Endothelial cell (in vitro differentiated cells): ENCODE measurements around the gene CAMSAP1. TPM values are rescaled to one million over a fixed set of nuclear protein-coding genes. Genes with fewer than 3 reads are reported as not detected.

Experiments used
- DNase-seq: peaks from one replicate; pipeline ENCODE4 v3.0.0; 2021; ENCODE audit warnings: low spot score
- H3K27ac Mint-ChIP-seq: one replicate; pipeline ENCODE4 v1.8.0; 2021; ENCODE audit warnings: mixed read lengths, inconsistent platforms; ENCODE audit not compliant: unreplicated experiment
- H3K27me3 Mint-ChIP-seq: one replicate; pipeline ENCODE4 v1.8.0; 2021; ENCODE audit warnings: mild to moderate bottlenecking, moderate library complexity, mixed read lengths, inconsistent platforms; ENCODE audit not compliant: unreplicated experiment
- H3K36me3 Mint-ChIP-seq: one replicate; pipeline ENCODE4 v1.8.0; 2021; ENCODE audit warnings: mild to moderate bottlenecking, low read depth, mixed read lengths, inconsistent platforms; ENCODE audit not compliant: unreplicated experiment
- H3K4me1 Mint-ChIP-seq: one replicate; pipeline ENCODE4 v1.8.0; 2021; ENCODE audit warnings: mild to moderate bottlenecking, mixed read lengths, inconsistent platforms; ENCODE audit not compliant: unreplicated experiment
- H3K4me3 Mint-ChIP-seq: one replicate; pipeline ENCODE4 v1.8.0; 2021; ENCODE audit warnings: mild to moderate bottlenecking, mixed read lengths, inconsistent platforms; ENCODE audit not compliant: unreplicated experiment
- H3K9me3 Mint-ChIP-seq: one replicate; pipeline ENCODE4 v1.8.0; 2021; ENCODE audit warnings: mixed read lengths, inconsistent platforms; ENCODE audit not compliant: unreplicated experiment
- total RNA-seq: library from RNA; stranded (reverse); fragmentation: NEBNext Ultra II Directional; extraction: Animal tissue kit (Norgen Biotek cat#: 25700); gene quantifications from one replicate; pipeline ENCODE4 v1.2.1, GENCODE V29; 2021; ENCODE audit not compliant: unreplicated experiment
- TF ChIP-seq, protein P1 (sequence below): fragments of 200-600 bp; sonication (generic); IDR thresholded peaks from one replicate; pipeline ENCODE4 v1.5.0; 2021; ENCODE audit warnings: antibody characterized with exemption; ENCODE audit not compliant: unreplicated experiment

The CAMSAP1 gene
- total RNA-seq, 1 donor from 2014 or later, result 44.7 TPM

DNA sequence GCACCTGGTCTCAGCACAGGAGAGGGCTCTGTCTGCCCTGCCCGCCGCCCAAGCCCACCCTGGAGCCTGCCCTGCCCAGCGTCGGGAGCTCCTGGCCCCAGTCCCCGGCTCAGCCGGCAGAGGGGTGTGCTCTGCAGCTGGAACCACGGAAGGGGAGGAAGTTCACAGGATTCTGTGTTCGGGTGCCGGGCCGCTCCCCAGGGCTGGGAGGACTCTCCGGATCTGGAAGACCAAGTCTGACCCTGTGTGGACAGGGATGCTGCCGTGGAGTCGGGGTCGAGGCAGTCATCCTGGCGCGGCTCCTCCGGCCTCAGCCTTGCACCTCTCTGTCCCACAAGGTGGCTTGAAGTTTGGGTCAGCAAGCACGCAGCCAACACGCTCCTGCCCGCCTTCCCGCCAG is 126.7 kb downstream of the CAMSAP1 start:
- H3K36me3 Mint-ChIP-seq, result no peaks in the 10 kb centered on the region
- TF ChIP-seq, protein P1, sequence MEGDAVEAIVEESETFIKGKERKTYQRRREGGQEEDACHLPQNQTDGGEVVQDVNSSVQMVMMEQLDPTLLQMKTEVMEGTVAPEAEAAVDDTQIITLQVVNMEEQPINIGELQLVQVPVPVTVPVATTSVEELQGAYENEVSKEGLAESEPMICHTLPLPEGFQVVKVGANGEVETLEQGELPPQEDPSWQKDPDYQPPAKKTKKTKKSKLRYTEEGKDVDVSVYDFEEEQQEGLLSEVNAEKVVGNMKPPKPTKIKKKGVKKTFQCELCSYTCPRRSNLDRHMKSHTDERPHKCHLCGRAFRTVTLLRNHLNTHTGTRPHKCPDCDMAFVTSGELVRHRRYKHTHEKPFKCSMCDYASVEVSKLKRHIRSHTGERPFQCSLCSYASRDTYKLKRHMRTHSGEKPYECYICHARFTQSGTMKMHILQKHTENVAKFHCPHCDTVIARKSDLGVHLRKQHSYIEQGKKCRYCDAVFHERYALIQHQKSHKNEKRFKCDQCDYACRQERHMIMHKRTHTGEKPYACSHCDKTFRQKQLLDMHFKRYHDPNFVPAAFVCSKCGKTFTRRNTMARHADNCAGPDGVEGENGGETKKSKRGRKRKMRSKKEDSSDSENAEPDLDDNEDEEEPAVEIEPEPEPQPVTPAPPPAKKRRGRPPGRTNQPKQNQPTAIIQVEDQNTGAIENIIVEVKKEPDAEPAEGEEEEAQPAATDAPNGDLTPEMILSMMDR, result no peak
- H3K27me3 Mint-ChIP-seq, result peaks cover 1% of the 10 kb centered on the region
- DNase-seq, result no peak
- no peak overlapping the region for H3K4me3 Mint-ChIP-seq
- H3K9me3 Mint-ChIP-seq, result no peaks in the 10 kb centered on the region
- no peak overlapping the region for H3K27ac Mint-ChIP-seq
- no peaks in the 10 kb centered on the region for H3K4me1 Mint-ChIP-seq

DNA sequence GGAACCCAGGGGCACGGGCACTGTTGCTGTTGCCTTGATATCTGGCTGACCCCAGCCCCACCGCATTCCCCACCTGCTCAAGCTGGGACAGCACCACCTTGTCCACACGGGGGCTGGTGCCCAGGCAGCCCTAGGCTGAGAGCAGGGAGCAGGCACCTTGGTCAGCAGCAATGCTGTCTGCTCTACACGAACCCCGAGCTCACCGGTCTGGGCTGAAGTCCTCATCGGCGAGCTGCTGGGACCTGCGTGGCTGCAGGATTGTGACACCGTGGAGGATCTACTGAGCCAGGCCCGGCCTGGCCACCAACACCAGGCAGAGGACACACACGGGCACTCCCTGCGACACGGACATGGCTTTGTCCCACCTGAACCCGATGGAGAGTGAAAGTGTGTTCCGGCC is 127.3 kb downstream of the CAMSAP1 start:
- no peak for DNase-seq
- TF ChIP-seq, protein P1, result no peak

DNA sequence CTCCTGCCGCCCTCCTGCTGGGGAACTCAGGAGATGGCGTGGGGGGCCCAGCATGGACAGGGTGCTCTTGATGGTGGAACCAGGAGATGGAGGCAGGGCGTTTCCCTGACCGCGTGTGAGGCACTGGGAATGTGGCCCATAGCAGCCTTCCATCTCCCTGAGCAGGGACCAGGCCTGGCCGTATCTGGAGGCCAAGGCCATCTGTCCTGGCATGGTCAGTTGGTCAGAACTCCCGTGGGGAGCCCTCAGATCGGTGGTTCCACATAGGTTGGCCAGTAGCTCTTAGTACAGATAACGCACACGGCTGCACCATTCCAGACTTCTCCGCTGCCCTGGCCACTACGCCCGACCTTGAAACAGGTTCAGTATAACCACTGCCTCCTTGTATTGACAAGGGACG is 127.8 kb downstream of the CAMSAP1 start:
- no peak overlapping the region for H3K27ac Mint-ChIP-seq
- no peak overlapping the region for H3K4me3 Mint-ChIP-seq
- no peaks in the 10 kb centered on the region for H3K36me3 Mint-ChIP-seq
- no peaks in the 10 kb centered on the region for H3K9me3 Mint-ChIP-seq
- peaks cover 1% of the 10 kb centered on the region for H3K27me3 Mint-ChIP-seq
- DNase-seq, result no peak
- TF ChIP-seq, protein P1, result no peak
- H3K4me1 Mint-ChIP-seq, result no peaks in the 10 kb centered on the region

More for the DNA sequence above, 127.3 kb downstream of the CAMSAP1 start:
- Mint-ChIP-seq H3K36me3 (no peaks in the 10 kb centered on the region), H3K27me3 (peaks cover 1% of the 10 kb centered on the region), H3K4me1 (no peaks in the 10 kb centered on the region), H3K4me3 (no peak overlapping the region), H3K27ac (no peak overlapping the region), H3K9me3 (no peaks in the 10 kb centered on the region)

DNA sequence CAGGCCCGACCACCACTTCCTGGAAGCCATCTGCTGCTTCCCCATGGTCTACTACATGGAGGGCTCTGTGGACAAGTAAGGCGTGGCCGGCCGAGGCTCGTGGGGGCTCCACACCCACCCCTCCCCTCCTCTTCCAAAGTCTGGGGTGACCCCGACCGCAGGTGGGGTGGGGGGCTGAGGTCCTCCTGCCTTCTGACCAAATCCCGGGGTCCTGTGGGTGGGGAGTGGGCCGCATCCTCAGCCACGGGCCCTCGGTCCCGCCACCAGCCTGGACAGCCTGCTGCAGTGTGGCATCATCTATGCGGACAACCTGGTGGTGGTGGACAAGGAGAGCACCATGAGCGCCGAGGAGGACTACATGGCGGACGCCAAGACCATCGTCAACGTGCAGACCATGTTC is 128.9 kb downstream of the CAMSAP1 start:
- Mint-ChIP-seq H3K4me1 (no peaks in the 10 kb centered on the region), H3K27ac (no peak overlapping the region), H3K9me3 (no peaks in the 10 kb centered on the region), H3K4me3 (no peak overlapping the region), H3K36me3 (no peaks in the 10 kb centered on the region), H3K27me3 (peaks cover 1% of the 10 kb centered on the region)
- TF ChIP-seq, protein P1, result no peak
- DNase-seq, result no peak

DNA sequence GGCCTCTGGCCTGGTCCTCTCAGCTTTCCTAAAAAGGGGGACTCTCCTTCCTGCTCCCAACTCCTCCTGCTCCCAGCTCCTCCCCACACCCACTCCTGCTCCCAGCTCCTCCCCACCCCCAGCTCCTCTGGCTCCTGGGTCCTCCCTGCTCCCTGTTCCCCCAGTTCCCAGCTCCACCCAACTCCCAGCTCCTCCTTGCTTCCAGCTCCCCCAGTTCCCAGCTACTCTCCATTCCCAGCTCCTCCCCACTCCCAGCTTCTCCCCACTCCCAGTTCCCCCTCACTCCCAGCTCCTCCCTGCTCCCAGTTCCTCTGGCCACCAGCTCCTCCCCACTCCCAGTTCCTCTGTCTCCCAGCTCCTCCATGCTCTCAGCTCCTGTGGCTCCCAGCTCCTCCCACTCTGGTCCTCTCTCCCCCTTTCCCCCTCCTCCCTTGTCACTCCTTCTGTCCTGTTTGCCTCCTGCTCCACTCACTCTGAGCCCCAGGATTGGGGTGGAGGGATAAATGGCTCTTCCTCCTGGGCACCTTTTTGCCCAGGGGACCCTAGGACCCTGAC is 129.6 kb downstream of the CAMSAP1 start:
- TF ChIP-seq, protein P1, result no peak

More for the DNA sequence above, 129.6 kb downstream of the CAMSAP1 start:
- no peak overlapping the region for H3K27ac Mint-ChIP-seq
- no peaks in the 10 kb centered on the region for H3K36me3 Mint-ChIP-seq
- DNase-seq, result no peak
- no peaks in the 10 kb centered on the region for H3K9me3 Mint-ChIP-seq
- no peaks in the 10 kb centered on the region for H3K4me1 Mint-ChIP-seq
- no peak overlapping the region for H3K4me3 Mint-ChIP-seq
- H3K27me3 Mint-ChIP-seq, result peaks cover 4% of the 10 kb centered on the region
